ENCODE data around the gene PIP4K2A.

DNA sequence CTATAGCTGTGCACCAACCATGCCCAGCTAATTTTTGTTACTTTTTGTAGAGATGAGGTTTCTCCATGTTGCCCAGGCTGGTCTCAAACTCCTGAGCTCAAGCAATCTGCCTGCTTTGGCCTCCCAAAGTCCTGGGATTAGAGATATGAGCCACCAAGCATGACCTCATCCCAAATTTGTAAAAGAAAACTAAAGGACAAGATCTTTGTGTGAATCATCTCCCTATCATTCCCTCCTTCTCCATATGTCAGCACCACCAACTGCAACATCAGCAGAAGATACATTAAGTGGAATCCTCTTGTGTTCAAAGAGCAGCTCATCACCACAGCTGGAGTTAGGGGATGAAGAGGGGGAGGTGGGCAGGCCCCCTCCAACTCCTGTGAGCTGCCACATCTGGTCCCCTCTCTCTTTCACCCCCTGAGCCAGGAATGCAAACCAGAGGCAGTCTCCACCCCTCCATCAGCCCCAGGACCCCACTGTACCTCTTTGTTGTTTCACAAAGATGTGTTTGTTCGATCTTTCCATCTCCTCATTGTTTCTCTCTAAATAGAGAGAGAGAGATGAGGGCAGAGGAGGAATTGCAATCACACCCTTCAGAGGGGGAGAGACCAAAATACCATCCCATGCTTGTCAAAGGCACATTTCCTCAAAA, 47.3 kb upstream of the PIP4K2A start:
- TF ChIP-seq POLR2A (IDR thresholded peaks at IDR 0.05) (no peak), POLR2AphosphoS5 (IDR thresholded peaks at IDR 0.05) (no peak)
- TF ChIP-seq, protein P1, sequence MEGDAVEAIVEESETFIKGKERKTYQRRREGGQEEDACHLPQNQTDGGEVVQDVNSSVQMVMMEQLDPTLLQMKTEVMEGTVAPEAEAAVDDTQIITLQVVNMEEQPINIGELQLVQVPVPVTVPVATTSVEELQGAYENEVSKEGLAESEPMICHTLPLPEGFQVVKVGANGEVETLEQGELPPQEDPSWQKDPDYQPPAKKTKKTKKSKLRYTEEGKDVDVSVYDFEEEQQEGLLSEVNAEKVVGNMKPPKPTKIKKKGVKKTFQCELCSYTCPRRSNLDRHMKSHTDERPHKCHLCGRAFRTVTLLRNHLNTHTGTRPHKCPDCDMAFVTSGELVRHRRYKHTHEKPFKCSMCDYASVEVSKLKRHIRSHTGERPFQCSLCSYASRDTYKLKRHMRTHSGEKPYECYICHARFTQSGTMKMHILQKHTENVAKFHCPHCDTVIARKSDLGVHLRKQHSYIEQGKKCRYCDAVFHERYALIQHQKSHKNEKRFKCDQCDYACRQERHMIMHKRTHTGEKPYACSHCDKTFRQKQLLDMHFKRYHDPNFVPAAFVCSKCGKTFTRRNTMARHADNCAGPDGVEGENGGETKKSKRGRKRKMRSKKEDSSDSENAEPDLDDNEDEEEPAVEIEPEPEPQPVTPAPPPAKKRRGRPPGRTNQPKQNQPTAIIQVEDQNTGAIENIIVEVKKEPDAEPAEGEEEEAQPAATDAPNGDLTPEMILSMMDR (IDR thresholded peaks at IDR 0.05), result no peak
